ENCODE data around the gene SLC13A2. TPM values are rescaled to one million over a fixed set of nuclear protein-coding genes. Genes with fewer than 3 reads are reported as not detected.
"Not testable (repeated sequence)": the region's sequence is repeated elsewhere in the genome, so short reads cannot be mapped to it uniquely, and the experiment has no call there.

The SLC13A2 gene
- total and polyA plus RNA-seq, 11 donors, result 0.03 TPM; not detected in 10

- Histone ChIP-seq H3K9me3 (no peaks in the 10 kb centered on the region), H3K27ac (no peak overlapping the region), H3K27me3 (peaks cover 0 to 9% (median 0%) of the 10 kb centered on the region in 9 donors), H3K4me3 (no peak overlapping the region), H3K36me3 (no peaks in the 10 kb centered on the region), H3K4me1 (no peaks in the 10 kb centered on the region)
- WGBS, 4 donors, result 91 to 93% (median 92%) methylated on average over 5 of the region's 5 CpGs
- intact Hi-C loops (cut with DNase I), result no loop called here
- TF ChIP-seq POLR2A (IDR thresholded peaks at IDR 0.05), result no peak
- TF ChIP-seq, protein P1, sequence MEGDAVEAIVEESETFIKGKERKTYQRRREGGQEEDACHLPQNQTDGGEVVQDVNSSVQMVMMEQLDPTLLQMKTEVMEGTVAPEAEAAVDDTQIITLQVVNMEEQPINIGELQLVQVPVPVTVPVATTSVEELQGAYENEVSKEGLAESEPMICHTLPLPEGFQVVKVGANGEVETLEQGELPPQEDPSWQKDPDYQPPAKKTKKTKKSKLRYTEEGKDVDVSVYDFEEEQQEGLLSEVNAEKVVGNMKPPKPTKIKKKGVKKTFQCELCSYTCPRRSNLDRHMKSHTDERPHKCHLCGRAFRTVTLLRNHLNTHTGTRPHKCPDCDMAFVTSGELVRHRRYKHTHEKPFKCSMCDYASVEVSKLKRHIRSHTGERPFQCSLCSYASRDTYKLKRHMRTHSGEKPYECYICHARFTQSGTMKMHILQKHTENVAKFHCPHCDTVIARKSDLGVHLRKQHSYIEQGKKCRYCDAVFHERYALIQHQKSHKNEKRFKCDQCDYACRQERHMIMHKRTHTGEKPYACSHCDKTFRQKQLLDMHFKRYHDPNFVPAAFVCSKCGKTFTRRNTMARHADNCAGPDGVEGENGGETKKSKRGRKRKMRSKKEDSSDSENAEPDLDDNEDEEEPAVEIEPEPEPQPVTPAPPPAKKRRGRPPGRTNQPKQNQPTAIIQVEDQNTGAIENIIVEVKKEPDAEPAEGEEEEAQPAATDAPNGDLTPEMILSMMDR (IDR thresholded peaks at IDR 0.05), result no peak
- DNase-seq, result no peak
- no peak for ATAC-seq
These were observed 46.1 kb upstream of the SLC13A2 start for GRCh38 chr17:28427371-28427770.

GRCh38 chr17:28427982-28428381, 45.5 kb upstream of the SLC13A2 start:
- DNase-seq; H3K4me3 ChIP-seq; H3K9me3 ChIP-seq; H3K4me1 ChIP-seq; H3K36me3 ChIP-seq; ATAC-seq; H3K27me3 ChIP-seq; intact Hi-C loops (cut with DNase I); H3K27ac ChIP-seq: not testable (repeated sequence)
- WGBS, 4 donors, result 88 to 97% (median 95%) methylated on average over 4 of the region's 4 CpGs

- no peak for ATAC-seq
These were observed 39.7 kb upstream of the SLC13A2 start for GRCh38 chr17:28433721-28434120.

DNA sequence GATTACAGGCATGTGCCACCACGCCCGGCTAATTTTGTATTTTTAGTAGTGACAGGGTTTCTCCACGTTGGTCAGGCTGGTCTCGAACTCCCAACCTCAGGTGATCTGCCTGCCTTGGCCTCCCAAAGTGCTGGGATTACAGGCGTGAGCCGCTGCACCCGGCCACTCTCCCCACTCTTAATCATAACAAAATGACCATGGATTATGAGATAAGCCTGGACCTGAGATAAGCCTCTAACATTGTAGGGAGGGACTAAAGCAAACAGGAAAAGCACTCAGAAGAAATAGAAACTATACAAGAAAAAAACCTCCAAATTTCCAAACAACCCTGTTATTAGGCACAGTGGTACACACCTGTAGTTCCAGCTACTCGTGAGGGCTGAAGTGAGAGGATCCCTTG, 39.1 kb upstream of the SLC13A2 start:
- peaks cover 0 to 12% (median 0%) of the 10 kb centered on the region in 9 donors for H3K27me3 ChIP-seq
- intact Hi-C loops (cut with DNase I); ATAC-seq; H3K4me1 ChIP-seq; H3K4me3 ChIP-seq; H3K36me3 ChIP-seq; H3K27ac ChIP-seq; DNase-seq; H3K9me3 ChIP-seq: not testable (repeated sequence)
- WGBS, 4 donors, result 66 to 74% (median 68%) methylated on average over 8 of the region's 8 CpGs

More at GRCh38 chr17:28433721-28434120, 39.7 kb upstream of the SLC13A2 start:
- no peak for DNase-seq
- Histone ChIP-seq H3K27ac (no peak overlapping the region), H3K27me3 (peaks cover 0 to 12% (median 0%) of the 10 kb centered on the region in 9 donors), H3K4me1 (no peaks in the 10 kb centered on the region), H3K9me3 (no peaks in the 10 kb centered on the region), H3K4me3 (no peak overlapping the region), H3K36me3 (no peaks in the 10 kb centered on the region)
- TF ChIP-seq, protein P1 (IDR thresholded peaks at IDR 0.05), result no peak
- TF ChIP-seq POLR2A (IDR thresholded peaks at IDR 0.05), result no peak
- intact Hi-C loops (cut with DNase I), result no loop called here
- WGBS, 4 donors, result 47 to 70% (median 61%) methylated on average over 1 of the region's 1 CpG

GRCh38 chr17:28443901-28444638, 29.4 kb upstream of the SLC13A2 start:
- Histone ChIP-seq H3K4me1 (no peaks in the 10 kb centered on the region), H3K27me3 (peaks cover 0 to 19% (median 0%) of the 10 kb centered on the region in 9 donors), H3K36me3 (no peaks in the 10 kb centered on the region), H3K4me3 (no peak overlapping the region), H3K9me3 (peaks cover 0 to 3% (median 0%) of the 10 kb centered on the region in 12 donors), H3K27ac (no peak overlapping the region)
- WGBS, 4 donors, result 87 to 93% (median 89%) methylated on average over 9 of the region's 9 CpGs
- no peak for TF ChIP-seq POLR2A (IDR thresholded peaks at IDR 0.05)
- TF ChIP-seq, protein P1 (IDR thresholded peaks at IDR 0.05), result no peak
- DNase-seq, result no peak
- no peak for ATAC-seq
- intact Hi-C loops (cut with DNase I), result no loop called here

Data from heart left ventricle (tissue), 16 donors.